ENCODE data around the gene ASAP2.

The ASAP2 gene

DNA sequence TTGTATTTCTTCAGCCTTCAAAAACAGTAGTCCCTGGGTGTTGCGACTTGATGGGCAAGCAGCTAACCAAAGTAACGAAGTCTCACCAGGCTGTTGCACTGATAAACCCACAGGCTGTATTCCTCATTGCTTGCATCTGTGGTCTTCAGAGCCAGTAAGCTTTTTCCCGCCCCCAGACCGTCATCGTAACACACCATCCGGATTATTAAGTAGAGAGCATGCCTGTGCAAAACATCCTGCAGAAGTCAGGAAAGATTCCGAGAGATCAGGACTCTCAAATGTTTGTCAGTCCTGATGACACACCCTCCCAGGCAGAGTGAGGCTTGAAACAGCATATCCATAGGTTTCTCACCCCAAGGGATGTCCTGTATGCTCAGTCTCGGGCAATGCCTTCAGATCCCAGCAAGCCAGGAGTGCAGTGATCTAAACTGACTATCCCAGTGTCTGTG is 200.8 kb downstream of the ASAP2 start:
- H3K4me2 ChIP-seq (ENCODE audit: insufficient read depth, low read length): no peak overlapping the region
- ATAC-seq (ENCODE audit: insufficient read depth, low read depth) (no peak), DNase-seq (no peak)
- H3K27me3 ChIP-seq (ENCODE audit: insufficient read depth, low read length, poor library complexity): no peaks in the 10 kb centered on the region
- H4K20me1 ChIP-seq (ENCODE audit: insufficient read depth, low read length): no peaks in the 10 kb centered on the region
- H2AFZ ChIP-seq (ENCODE audit: low read depth, low read length): no peak overlapping the region
- H3K79me2 ChIP-seq (ENCODE audit: insufficient read depth, low read length): no peaks in the 10 kb centered on the region
- no peaks in the 10 kb centered on the region for H3K9me3 ChIP-seq (ENCODE audit: insufficient read depth, low read length, severe bottlenecking)
- H3K36me3 ChIP-seq (ENCODE audit: insufficient read depth, low read length): peaks cover 60% of the 10 kb centered on the region
- H3K27ac ChIP-seq (ENCODE audit: low read length): no peak overlapping the region
- H3K4me3 ChIP-seq (ENCODE audit: low read depth in 1 of 2, low read length in 2 of 2): no peak overlapping the region
- H3K9ac ChIP-seq (ENCODE audit: low read depth, low read length): no peak overlapping the region
- no peaks in the 10 kb centered on the region for H3K4me1 ChIP-seq (ENCODE audit: insufficient read depth, low read length)
- TF ChIP-seq CTCF (IDR thresholded peaks at IDR 0.05; ENCODE audit: borderline replicate concordance, extremely low read depth, low read length, poor library complexity, severe bottlenecking) (no peak), EZH2 (IDR thresholded peaks at IDR 0.05; ENCODE audit: borderline replicate concordance, low read depth, low read length, severe bottlenecking) (no peak)

GRCh38 chr2:9408641-9409151 is 202.1 kb downstream of the ASAP2 start:
- Histone ChIP-seq H3K4me3 (ENCODE audit: low read depth in 1 of 2, low read length in 2 of 2) (no peak overlapping the region), H4K20me1 (ENCODE audit: insufficient read depth, low read length) (no peaks in the 10 kb centered on the region), H3K79me2 (ENCODE audit: insufficient read depth, low read length) (no peaks in the 10 kb centered on the region), H3K4me1 (ENCODE audit: insufficient read depth, low read length) (no peaks in the 10 kb centered on the region), H2AFZ (ENCODE audit: low read depth, low read length) (no peak overlapping the region), H3K27me3 (ENCODE audit: insufficient read depth, low read length, poor library complexity) (no peaks in the 10 kb centered on the region), H3K9ac (ENCODE audit: low read depth, low read length) (no peak overlapping the region), H3K36me3 (ENCODE audit: insufficient read depth, low read length) (peaks cover 62% of the 10 kb centered on the region), H3K4me2 (ENCODE audit: insufficient read depth, low read length) (no peak overlapping the region), H3K9me3 (ENCODE audit: insufficient read depth, low read length, severe bottlenecking) (no peaks in the 10 kb centered on the region), H3K27ac (ENCODE audit: low read length) (no peak overlapping the region)
- no peak for TF ChIP-seq CTCF (IDR thresholded peaks at IDR 0.05; ENCODE audit: borderline replicate concordance, extremely low read depth, low read length, poor library complexity, severe bottlenecking)
- TF ChIP-seq EZH2 (IDR thresholded peaks at IDR 0.05; ENCODE audit: borderline replicate concordance, low read depth, low read length, severe bottlenecking): no peak
- no peak for DNase-seq
- ATAC-seq (ENCODE audit: insufficient read depth, low read depth): no peak

- ATAC-seq (ENCODE audit: insufficient read depth, low read depth): no peak
- H3K9ac ChIP-seq (ENCODE audit: low read depth, low read length): no peak overlapping the region
- TF ChIP-seq EZH2 (IDR thresholded peaks at IDR 0.05; ENCODE audit: borderline replicate concordance, low read depth, low read length, severe bottlenecking) (no peak), CTCF (IDR thresholded peaks at IDR 0.05; ENCODE audit: borderline replicate concordance, extremely low read depth, low read length, poor library complexity, severe bottlenecking) (no peak)
Measured at GRCh38 chr2:9410108-9410507, 203.5 kb downstream of the ASAP2 start.

More at GRCh38 chr2:9410108-9410507, 203.5 kb downstream of the ASAP2 start:
- Histone ChIP-seq H4K20me1 (ENCODE audit: insufficient read depth, low read length) (no peaks in the 10 kb centered on the region), H3K4me2 (ENCODE audit: insufficient read depth, low read length) (no peak overlapping the region), H3K27me3 (ENCODE audit: insufficient read depth, low read length, poor library complexity) (no peaks in the 10 kb centered on the region), H3K36me3 (ENCODE audit: insufficient read depth, low read length) (peaks cover 62% of the 10 kb centered on the region), H3K4me1 (ENCODE audit: insufficient read depth, low read length) (no peaks in the 10 kb centered on the region), H3K79me2 (ENCODE audit: insufficient read depth, low read length) (peaks cover 4% of the 10 kb centered on the region; the same call in 1 of the 2 replicates), H3K4me3 (ENCODE audit: low read depth in 1 of 2, low read length in 2 of 2) (no peak overlapping the region), H3K9me3 (ENCODE audit: insufficient read depth, low read length, severe bottlenecking) (no peaks in the 10 kb centered on the region), H3K27ac (ENCODE audit: low read length) (no peak overlapping the region), H2AFZ (ENCODE audit: low read depth, low read length) (no peak overlapping the region)
- DNase-seq: no peak
